ENCODE results near the gene DRD4. TPM values are rescaled to one million over a fixed set of nuclear protein-coding genes. Genes with fewer than 3 reads are reported as not detected.
"Not testable (repeated sequence)": the region's sequence is repeated elsewhere in the genome, so short reads cannot be mapped to it uniquely, and the experiment has no call there.

DRD4 gene
- total and polyA plus RNA-seq, 12 donors = 0.28 to 1.3 (median 0.47) TPM; not detected in 3

DNA sequence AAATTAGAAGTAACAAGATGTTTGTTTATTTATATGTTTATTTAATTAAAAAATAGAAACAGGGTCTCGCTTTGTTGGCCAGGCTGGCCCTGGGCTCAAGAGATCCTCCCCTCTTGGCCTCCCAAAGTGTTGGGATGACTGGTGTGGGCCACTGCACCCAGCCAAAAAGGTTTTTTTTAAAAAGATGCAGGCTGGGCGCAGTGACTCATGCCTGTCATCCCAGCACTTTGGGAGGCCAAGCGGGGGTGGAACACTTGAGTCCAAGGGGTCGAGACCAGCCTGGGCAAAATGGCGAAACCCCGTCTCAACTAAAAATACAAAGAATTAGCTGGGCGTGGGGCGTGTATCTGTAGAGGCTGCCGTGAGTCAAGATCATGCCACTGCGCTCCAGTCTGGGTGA lies 13.4 kb downstream of the DRD4 start:
- intact Hi-C loops (cut with DNase I) = no loop called here
- WGBS, 4 donors = 89 to 93% (median 91%) methylated on average over 9 to 10 of the region's 10 CpGs
- no peaks in the 10 kb centered on the region for H3K4me1 ChIP-seq (replicated peaks in 1 of 2)
- no peaks in the 10 kb centered on the region for H3K9me3 ChIP-seq (replicated peaks in 1 of 3)
- H3K4me3 ChIP-seq = no peak overlapping the region
- TF ChIP-seq CTCF (IDR thresholded peaks at IDR 0.05) (no peak), POLR2A (IDR thresholded peaks at IDR 0.05) (no peak)
- no peaks in the 10 kb centered on the region for H3K27me3 ChIP-seq
- H3K36me3 ChIP-seq (replicated peaks in 1 of 2) = peaks cover 0 to 13% of the 10 kb centered on the region in 2 donors
- DNase-seq = no peak
- no peak overlapping the region for H3K27ac ChIP-seq

GRCh38 chr11:653136-653535 lies 16.1 kb downstream of the DRD4 start:
- intact Hi-C loops (cut with DNase I); H3K4me1 ChIP-seq (replicated peaks in 1 of 2); H3K9me3 ChIP-seq (replicated peaks in 1 of 3); H3K27me3 ChIP-seq; H3K27ac ChIP-seq; DNase-seq; H3K4me3 ChIP-seq: not testable (repeated sequence)
- H3K36me3 ChIP-seq (replicated peaks in 1 of 2) = peaks cover 0 to 13% of the 10 kb centered on the region in 2 donors
- WGBS, 4 donors = 85 to 91% (median 87%) methylated on average over 14 of the region's 14 CpGs

- Histone ChIP-seq H3K4me3 (no peak overlapping the region), H3K36me3 (replicated peaks in 1 of 2) (peaks cover 0 to 15% of the 10 kb centered on the region in 2 donors), H3K27me3 (no peaks in the 10 kb centered on the region), H3K9me3 (replicated peaks in 1 of 3) (no peaks in the 10 kb centered on the region), H3K27ac (no peak overlapping the region), H3K4me1 (replicated peaks in 1 of 2) (no peaks in the 10 kb centered on the region)
- no peak for DNase-seq
- intact Hi-C loops (cut with DNase I) = no loop called here
- no peak for TF ChIP-seq POLR2A (IDR thresholded peaks at IDR 0.05)
- no peak for TF ChIP-seq CTCF (IDR thresholded peaks at IDR 0.05)
- 82 to 91% (median 88%) methylated on average over 10 to 15 of the region's 15 CpGs for WGBS, 4 donors
Observed at GRCh38 chr11:653837-654236, 16.8 kb downstream of the DRD4 start.

GRCh38 chr11:654444-654843 lies 17.4 kb downstream of the DRD4 start:
- intact Hi-C loops (cut with DNase I); DNase-seq; H3K4me1 ChIP-seq (replicated peaks in 1 of 2); H3K27me3 ChIP-seq; H3K9me3 ChIP-seq (replicated peaks in 1 of 3); H3K4me3 ChIP-seq; H3K27ac ChIP-seq: not testable (repeated sequence)
- 86 to 96% (median 95%) methylated on average over 8 to 12 of the region's 12 CpGs for WGBS, 4 donors
- H3K36me3 ChIP-seq (replicated peaks in 1 of 2) = peaks cover 0 to 21% of the 10 kb centered on the region in 2 donors

GRCh38 chr11:655036-655726 lies 18.1 kb downstream of the DRD4 start:
- DNase-seq = no peak
- Histone ChIP-seq H3K4me3 (no peak overlapping the region), H3K27me3 (no peaks in the 10 kb centered on the region), H3K4me1 (replicated peaks in 1 of 2) (no peaks in the 10 kb centered on the region), H3K9me3 (replicated peaks in 1 of 3) (no peaks in the 10 kb centered on the region), H3K36me3 (replicated peaks in 1 of 2) (peaks cover 0 to 26% of the 10 kb centered on the region in 2 donors), H3K27ac (no peak overlapping the region)
- 93 to 95% (median 93%) methylated on average over 19 to 30 of the region's 30 CpGs for WGBS, 4 donors
- no peak for TF ChIP-seq CTCF (IDR thresholded peaks at IDR 0.05)
- TF ChIP-seq POLR2A (IDR thresholded peaks at IDR 0.05) = no peak
- intact Hi-C loops (cut with DNase I) = no loop called here
